Stimulated activated CD4-positive, alpha-beta T cell treated with anti-CD3 and anti-CD28 coated beads, Interleukin-4, amount 100 ng/mL, for 1 hour (primary cell): Measurements from ENCODE around the gene ADCY5.

Experiments used
- DNase-seq: peaks from one replicate; pipeline ENCODE4 v3.0.0-alpha.2; 2020

The ADCY5 gene

GRCh38 chr3:123457841-123458240 lies 9.0 kb upstream of the ADCY5 start:
- DNase-seq, result no peak

GRCh38 chr3:123453675-123454074 lies 4.8 kb upstream of the ADCY5 start:
- DNase-seq, result no peak

- DNase-seq, result no peak
These were observed 2.3 kb upstream of the ADCY5 start for GRCh38 chr3:123451186-123451585.

GRCh38 chr3:123449997-123450604 lies 1.2 kb upstream of the ADCY5 start:
- no peak for DNase-seq

- DNase-seq, result peak; percentile 9
These were observed 459 bp upstream of the ADCY5 start for GRCh38 chr3:123449102-123449996.

- DNase-seq, result peak; percentile 50
These were observed 957 bp downstream of the ADCY5 start for GRCh38 chr3:123447749-123448517.

- DNase-seq, result no peak
These were observed 1.5 kb downstream of the ADCY5 start for GRCh38 chr3:123447416-123447748.

- no peak for DNase-seq
These were observed 2.2 kb downstream of the ADCY5 start for GRCh38 chr3:123446610-123447109.

GRCh38 chr3:123446210-123446609 lies 2.7 kb downstream of the ADCY5 start:
- no peak for DNase-seq

- no peak for DNase-seq
These were observed 3.2 kb downstream of the ADCY5 start for GRCh38 chr3:123445702-123446101.

- no peak for DNase-seq
These were observed 4.1 kb downstream of the ADCY5 start for GRCh38 chr3:123444744-123445143.

- no peak for DNase-seq
These were observed 4.9 kb downstream of the ADCY5 start for GRCh38 chr3:123444023-123444422.

- no peak for DNase-seq
These were observed 6.0 kb downstream of the ADCY5 start for GRCh38 chr3:123442908-123443307.

GRCh38 chr3:123442125-123442524 lies 6.8 kb downstream of the ADCY5 start:
- no peak for DNase-seq

- DNase-seq, result no peak
These were observed 8.9 kb downstream of the ADCY5 start for GRCh38 chr3:123439806-123440580.

GRCh38 chr3:123432832-123433523 lies 15.9 kb downstream of the ADCY5 start:
- DNase-seq, result no peak

GRCh38 chr3:123431658-123432324 lies 17.1 kb downstream of the ADCY5 start:
- no peak for DNase-seq

GRCh38 chr3:123431007-123431657 lies 17.8 kb downstream of the ADCY5 start:
- DNase-seq, result no peak

- DNase-seq, result no peak
These were observed 18.6 kb downstream of the ADCY5 start for GRCh38 chr3:123430266-123430665.

GRCh38 chr3:123429362-123430125 lies 19.3 kb downstream of the ADCY5 start:
- no peak for DNase-seq
